ENCODE measurements around the gene TBCD.
"Not testable (repeated sequence)": the region's sequence is repeated elsewhere in the genome, so short reads cannot be mapped to it uniquely, and the experiment has no call there.

The TBCD gene

GRCh38 chr17:82938486-82938872, 186.6 kb downstream of the TBCD start:
- DNase-seq (ENCODE audit: low read depth) = no peak

GRCh38 chr17:82938873-82939620, 187.2 kb downstream of the TBCD start:
- DNase-seq (ENCODE audit: low read depth) = no peak

- no peak for DNase-seq (ENCODE audit: low read depth)
Observed at GRCh38 chr17:82939621-82940135, 187.8 kb downstream of the TBCD start.

- DNase-seq (ENCODE audit: low read depth) = no peak
Observed at GRCh38 chr17:82940226-82941020, 188.6 kb downstream of the TBCD start.

GRCh38 chr17:82941021-82942001, 189.4 kb downstream of the TBCD start:
- DNase-seq (ENCODE audit: low read depth) = no peak

GRCh38 chr17:82942166-82943130, 190.6 kb downstream of the TBCD start:
- no peak for DNase-seq (ENCODE audit: low read depth)

GRCh38 chr17:82943339-82943738, 191.5 kb downstream of the TBCD start:
- DNase-seq (ENCODE audit: low read depth) = no peak

GRCh38 chr17:82943751-82944150, 191.9 kb downstream of the TBCD start:
- DNase-seq (ENCODE audit: low read depth) = no peak

GRCh38 chr17:82944990-82945389, 193.1 kb downstream of the TBCD start:
- DNase-seq (ENCODE audit: low read depth) = no peak

GRCh38 chr17:82946081-82946480, 194.2 kb downstream of the TBCD start:
- no peak for DNase-seq (ENCODE audit: low read depth)

GRCh38 chr17:82947051-82947991, 195.5 kb downstream of the TBCD start:
- DNase-seq (ENCODE audit: low read depth) = no peak

- DNase-seq (ENCODE audit: low read depth) = no peak
Observed at GRCh38 chr17:82948081-82948511, 196.2 kb downstream of the TBCD start.

GRCh38 chr17:82948957-82949356, 197.1 kb downstream of the TBCD start:
- DNase-seq (ENCODE audit: low read depth) = no peak

GRCh38 chr17:82949361-82949760, 197.5 kb downstream of the TBCD start:
- no peak for DNase-seq (ENCODE audit: low read depth)

- DNase-seq (ENCODE audit: low read depth) = no peak
Observed at GRCh38 chr17:82949984-82950383, 198.1 kb downstream of the TBCD start.

- no peak for DNase-seq (ENCODE audit: low read depth)
Observed at GRCh38 chr17:82950525-82951102, 198.7 kb downstream of the TBCD start.

GRCh38 chr17:82952019-82952418, 200.2 kb downstream of the TBCD start:
- DNase-seq (ENCODE audit: low read depth) = no peak

GRCh38 chr17:82955106-82955505, 203.2 kb downstream of the TBCD start:
- not testable (repeated sequence) for DNase-seq (ENCODE audit: low read depth)

GRCh38 chr17:82955627-82956026, 203.8 kb downstream of the TBCD start:
- not testable (repeated sequence) for DNase-seq (ENCODE audit: low read depth)
